ENCODE results near the gene TBL3.

Gene TBL3

GRCh38 chr16:2019518-2019920 is 47.7 kb downstream of the TBL3 start, which contains the start of gene NPW:
Gene NPW (plus strand): TSS chr16:2019785.
- DNase-seq (ENCODE audit: low spot score) = no peak

- DNase-seq (ENCODE audit: low spot score) = no peak
Measured at GRCh38 chr16:2019921-2020831, 48.3 kb downstream of the TBL3 start.

GRCh38 chr16:2022723-2023091 is 50.9 kb downstream of the TBL3 start:
- DNase-seq (ENCODE audit: low spot score) = no peak

- DNase-seq (ENCODE audit: low spot score) = peak; percentile 84
Measured at GRCh38 chr16:2023092-2024031, 51.5 kb downstream of the TBL3 start.

GRCh38 chr16:2024032-2024420 is 52.2 kb downstream of the TBL3 start:
- no peak for DNase-seq (ENCODE audit: low spot score)

- DNase-seq (ENCODE audit: low spot score) = no peak
Measured at GRCh38 chr16:2025251-2025650, 53.4 kb downstream of the TBL3 start.

GRCh38 chr16:2025878-2026460 is 54.1 kb downstream of the TBL3 start:
- no peak for DNase-seq (ENCODE audit: low spot score)

- no peak for DNase-seq (ENCODE audit: low spot score)
Measured at GRCh38 chr16:2026461-2027023, 54.7 kb downstream of the TBL3 start, which contains the start of gene NHERF2. Gene NHERF2 (plus strand): TSS chr16:2026902. CDS start chr16:2027006, 104 bp downstream.

GRCh38 chr16:2027024-2028010 is 55.5 kb downstream of the TBL3 start:
- DNase-seq (ENCODE audit: low spot score) = no peak

GRCh38 chr16:2028146-2028545 is 56.3 kb downstream of the TBL3 start:
- DNase-seq (ENCODE audit: low spot score) = no peak

GRCh38 chr16:2028620-2029220 is 56.9 kb downstream of the TBL3 start:
- DNase-seq (ENCODE audit: low spot score) = no peak

- no peak for DNase-seq (ENCODE audit: low spot score)
Measured at GRCh38 chr16:2029350-2029749, 57.5 kb downstream of the TBL3 start.

GRCh38 chr16:2030036-2030435 is 58.2 kb downstream of the TBL3 start:
- DNase-seq (ENCODE audit: low spot score) = no peak

- no peak for DNase-seq (ENCODE audit: low spot score)
Measured at GRCh38 chr16:2031081-2031577, 59.3 kb downstream of the TBL3 start.

All from putamen (tissue), 1 donor.